ENCODE measurements around the gene HIVEP3.

DNA sequence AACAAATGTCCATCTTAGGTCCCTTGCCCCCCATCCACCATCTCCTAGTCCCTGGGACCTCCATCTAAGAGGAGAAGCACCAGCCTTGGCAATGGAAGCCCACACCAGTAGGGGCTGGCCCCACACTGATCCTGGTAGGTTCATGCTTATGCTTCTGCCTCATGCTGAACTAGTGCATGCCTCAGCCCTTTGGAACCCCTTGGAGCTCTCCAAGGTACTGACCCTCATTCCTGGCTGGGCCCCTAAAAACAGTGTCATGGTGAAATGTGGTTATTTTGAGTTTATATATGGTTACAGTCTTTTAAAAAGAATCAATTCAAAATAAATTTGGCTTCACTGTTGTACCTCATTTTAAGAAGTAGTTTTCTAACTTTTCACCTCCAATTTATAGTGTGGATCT is 108.3 kb downstream of the HIVEP3 start:
- TF ChIP-seq YY1 (IDR thresholded peaks at IDR 0.05; ENCODE audit: insufficient read depth, insufficient read length) = no peak
- no peak for TF ChIP-seq ZNF274 (IDR thresholded peaks at IDR 0.05; ENCODE audit: low read depth, low read length)
- no peak for TF ChIP-seq SUZ12 (IDR thresholded peaks at IDR 0.05; ENCODE audit: extremely low read depth, insufficient read depth, insufficient read length)
